HEK293 (cell line): ENCODE results near the gene PRPH.

Experiments used
- CTCF ChIA-PET: fragments of 350-600 bp; formaldehyde crosslinking; extraction: SDS; loops from one replicate; lab custom pipeline; 2021; ENCODE audit warnings: antibody characterized with exemption; lab: Yijun Ruan, JAX
- POLR2A ChIA-PET: fragments of 300-600 bp; formaldehyde crosslinking; extraction: SDS; loops from one replicate; lab custom pipeline; 2020; ENCODE audit warnings: antibody characterized with exemption, inconsistent platforms; lab: Yijun Ruan, JAX
- H3K27ac ChIP-seq: fragments of 200-500 bp; sonication (Bioruptor generic); 2 replicates; pipeline ENCODE4 v1.5.1; 2014; ENCODE audit warnings: low read depth, low read length, control low read depth, inconsistent platforms; ENCODE audit errors: extremely low read depth
- H3K36me3 ChIP-seq, 2 experiments: fragments of 200-500 bp in 1 of 2; sonication (Bioruptor generic) in 1 of 2; 1 replicate in 1 of 2; 2 replicates in 1 of 2; pipeline ENCODE4 v1.5.1; 2014 to 2017; ENCODE audit warnings: inconsistent platforms in 2 of 2, low read length in 2 of 2; ENCODE audit not compliant: control insufficient read depth in 2 of 2, insufficient read depth in 1 of 2
- H3K4me1 ChIP-seq: fragments of 200-500 bp; sonication (Bioruptor generic); 2 replicates; pipeline ENCODE4 v1.5.1; 2014; ENCODE audit warnings: mild to moderate bottlenecking, low read length, inconsistent platforms; ENCODE audit not compliant: control insufficient read depth, insufficient read depth
- H3K4me3 ChIP-seq: 2 replicates; pipeline ENCODE4 v1.5.1; 2011; ENCODE audit warnings: low read depth, mild to moderate bottlenecking, control low read depth, low read length, moderate library complexity
- H3K9me3 ChIP-seq: fragments of 200-500 bp; sonication (Bioruptor generic); 2 replicates; pipeline ENCODE4 v1.5.1; 2014; ENCODE audit warnings: low read depth, low read length, inconsistent platforms; ENCODE audit not compliant: control insufficient read depth, insufficient read depth
- ATF2 ChIP-seq: fragments of 450-650 bp; formaldehyde crosslinking; IDR thresholded peaks from 2 replicates; pipeline ENCODE4 v1.5.1; 2016; ENCODE audit warnings: missing biosample characterization, missing genetic modification characterization, low read depth
- GFI1B ChIP-seq: fragments of 450-650 bp; formaldehyde crosslinking; IDR thresholded peaks from 2 replicates; pipeline ENCODE4 v1.5.1; 2016; ENCODE audit warnings: missing biosample characterization, missing genetic modification characterization
- IKZF3 ChIP-seq: fragments of 450-650 bp; IDR thresholded peaks from 2 replicates; pipeline ENCODE4 v1.5.0; 2018; ENCODE audit warnings: missing biosample characterization, mild to moderate bottlenecking, missing genetic modification characterization, moderate library complexity
- INSM2 ChIP-seq: fragments of 450-650 bp; formaldehyde crosslinking; IDR thresholded peaks from 2 replicates; pipeline ENCODE4 v1.5.1; 2016; ENCODE audit warnings: missing biosample characterization, missing genetic modification characterization
- SP7 ChIP-seq: fragments of 450-650 bp; formaldehyde crosslinking; IDR thresholded peaks from 2 replicates; pipeline ENCODE4 v1.5.1; 2016; ENCODE audit warnings: missing biosample characterization, missing genetic modification characterization
- ZBTB10 ChIP-seq: fragments of 450-650 bp; formaldehyde crosslinking; IDR thresholded peaks from 2 replicates; pipeline ENCODE4 v1.5.1; 2016; ENCODE audit warnings: missing biosample characterization, missing genetic modification characterization
- ZEB2 ChIP-seq: fragments of 450-650 bp; formaldehyde crosslinking; IDR thresholded peaks from 2 replicates; pipeline ENCODE4 v1.5.1; 2016; ENCODE audit warnings: missing biosample characterization, missing genetic modification characterization
- ZNF19 ChIP-seq: fragments of 450-650 bp; formaldehyde crosslinking; IDR thresholded peaks from 2 replicates; pipeline ENCODE4; 2016; ENCODE audit warnings: missing biosample characterization, missing genetic modification characterization, low read depth
- ZNF24 ChIP-seq: fragments of 450-650 bp; formaldehyde crosslinking; IDR thresholded peaks from 2 replicates; pipeline ENCODE4 v1.5.1; 2016; ENCODE audit warnings: missing biosample characterization, missing genetic modification characterization
- ZNF350 ChIP-seq: fragments of 450-650 bp; formaldehyde crosslinking; IDR thresholded peaks from 2 replicates; pipeline ENCODE4 v1.5.0; 2017; ENCODE audit warnings: missing biosample characterization, mild to moderate bottlenecking, missing genetic modification characterization
- ZNF391 ChIP-seq: fragments of 450-650 bp; formaldehyde crosslinking; IDR thresholded peaks from 2 replicates; pipeline ENCODE4 v1.5.1; 2016; ENCODE audit warnings: low read depth, missing biosample characterization, missing genetic modification characterization, borderline replicate concordance
- ZNF501 ChIP-seq: fragments of 450-650 bp; formaldehyde crosslinking; IDR thresholded peaks from 2 replicates; pipeline ENCODE4 v1.5.1; 2016; ENCODE audit warnings: missing biosample characterization, missing genetic modification characterization
- ZNF561 ChIP-seq: fragments of 450-650 bp; IDR thresholded peaks from 2 replicates; pipeline ENCODE4 v1.5.1; 2018; ENCODE audit warnings: missing biosample characterization, missing genetic modification characterization, borderline replicate concordance
- ZNF701 ChIP-seq: fragments of 450-650 bp; formaldehyde crosslinking; IDR thresholded peaks from 2 replicates; pipeline ENCODE4 v1.5.1; 2016; ENCODE audit warnings: missing biosample characterization, missing genetic modification characterization
- ZNF768 ChIP-seq: fragments of 450-650 bp; formaldehyde crosslinking; IDR thresholded peaks from 2 replicates; pipeline ENCODE4 v1.5.1; 2018; ENCODE audit warnings: missing biosample characterization, mild to moderate bottlenecking, missing genetic modification characterization
- ZNF785 ChIP-seq: fragments of 450-650 bp; formaldehyde crosslinking; IDR thresholded peaks from 2 replicates; pipeline ENCODE4 v1.5.1; 2016; ENCODE audit warnings: missing biosample characterization, missing genetic modification characterization
- ZSCAN23 ChIP-seq: fragments of 450-650 bp; formaldehyde crosslinking; IDR thresholded peaks from 2 replicates; pipeline ENCODE4 v1.5.1; 2016; ENCODE audit warnings: missing biosample characterization, missing genetic modification characterization
- ZSCAN30 ChIP-seq: fragments of 450-650 bp; IDR thresholded peaks from 2 replicates; pipeline ENCODE4 v1.5.1; 2018; ENCODE audit warnings: missing biosample characterization, mild to moderate bottlenecking, missing genetic modification characterization, moderate library complexity
- ZXDB ChIP-seq: fragments of 450-650 bp; formaldehyde crosslinking; IDR thresholded peaks from 2 replicates; pipeline ENCODE4 v1.5.1; 2016; ENCODE audit warnings: missing biosample characterization, missing genetic modification characterization
- TF ChIP-seq, protein P1 (sequence below): fragments of 450-650 bp; formaldehyde crosslinking; IDR thresholded peaks from 2 replicates; pipeline ENCODE4 v1.5.1; 2017; ENCODE audit warnings: missing biosample characterization, missing genetic modification characterization
- TF ChIP-seq, protein P2 (sequence below): fragments of 450-650 bp; formaldehyde crosslinking; IDR thresholded peaks from 2 replicates; pipeline ENCODE4 v1.5.1; 2016; ENCODE audit warnings: missing biosample characterization, missing genetic modification characterization
- TF ChIP-seq, protein P3 (sequence below): fragments of 450-650 bp; formaldehyde crosslinking; IDR thresholded peaks from 2 replicates; pipeline ENCODE4 v1.5.1; 2016; ENCODE audit warnings: missing biosample characterization, missing genetic modification characterization

The PRPH gene

GRCh38 chr12:49287876-49288275, 7.1 kb upstream of the PRPH start:
- ChIA-PET CTCF (interaction anchor here (0.5 to 10.2 kb wide), 24 partner anchors 7 to 376 kb away, joined by 3 to 208 read pairs (median 12); partner anchors contain the start of genes C1QL4, DNAJC22, PRPH and TROAP), POLR2A (interaction anchor here (1.2 to 1.9 kb wide), 4 partner anchors 9 to 71 kb away, joined by 4 to 18 read pairs (median 10); partner anchors contain the start of gene TROAP)
- no peaks in the 10 kb centered on the region for H3K9me3 ChIP-seq
- no peaks in the 10 kb centered on the region for H3K4me1 ChIP-seq
- H3K4me3 ChIP-seq, result no peak overlapping the region
- no peak for TF ChIP-seq ZNF19 (tag by site-specific recombination)
- H3K27ac ChIP-seq, result no peak overlapping the region
- H3K36me3 ChIP-seq, result peaks cover 0 to 3% of the 10 kb centered on the region in 2 experiments; a peak in 1 of 3 replicates

- POLR2A ChIA-PET, result interaction anchor here (1.4 to 1.9 kb wide), 5 partner anchors 9 to 70 kb away, joined by 5 to 18 read pairs (median 7); partner anchors contain the start of gene TROAP
- no peaks in the 10 kb centered on the region for H3K9me3 ChIP-seq
- peaks cover 0 to 3% of the 10 kb centered on the region in 2 experiments; a peak in 1 of 3 replicates for H3K36me3 ChIP-seq
- TF ChIP-seq ZSCAN30 (0 out of 2 replicates have a peak, but pooled peaks have one; percentile 11), ZNF701 (no peak), ZNF24 (tag by site-specific recombination) (peak; percentile 54; the same call in 1 of the 2 replicates), ATF2 (0 out of 2 replicates have a peak, but pooled peaks have one; percentile 49), ZNF768 (tag by site-specific recombination) (peak; percentile 100; the same call in 1 of the 2 replicates), ZEB2 (0 out of 2 replicates have a peak, but pooled peaks have one; percentile 17), ZXDB (peak; percentile 25; the same call in 1 of the 2 replicates), ZSCAN23 (tag by site-specific recombination) (no peak), SP7 (tag by site-specific recombination) (peak; percentile 53; the same call in 1 of the 2 replicates), ZNF785 (no peak), ZNF501 (peak; percentile 31), ZNF350 (tag by site-specific recombination) (no peak), ZNF561 (tag by site-specific recombination) (0 out of 2 replicates have a peak, but pooled peaks have one; percentile 44), IKZF3 (0 out of 2 replicates have a peak, but pooled peaks have one; percentile 2), INSM2 (tag by site-specific recombination) (peak; percentile 22; the same call in 1 of the 2 replicates), ZNF391 (tag by site-specific recombination) (0 out of 2 replicates have a peak, but pooled peaks have one; percentile 8), GFI1B (tag by site-specific recombination) (no peak), ZBTB10 (tag by site-specific recombination) (peak; percentile 71)
- TF ChIP-seq, protein P1, sequence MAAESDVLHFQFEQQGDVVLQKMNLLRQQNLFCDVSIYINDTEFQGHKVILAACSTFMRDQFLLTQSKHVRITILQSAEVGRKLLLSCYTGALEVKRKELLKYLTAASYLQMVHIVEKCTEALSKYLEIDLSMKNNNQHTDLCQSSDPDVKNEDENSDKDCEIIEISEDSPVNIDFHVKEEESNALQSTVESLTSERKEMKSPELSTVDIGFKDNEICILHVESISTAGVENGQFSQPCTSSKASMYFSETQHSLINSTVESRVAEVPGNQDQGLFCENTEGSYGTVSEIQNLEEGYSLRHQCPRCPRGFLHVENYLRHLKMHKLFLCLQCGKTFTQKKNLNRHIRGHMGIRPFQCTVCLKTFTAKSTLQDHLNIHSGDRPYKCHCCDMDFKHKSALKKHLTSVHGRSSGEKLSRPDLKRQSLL (tag by site-specific recombination), result peak; percentile 12; the same call in 1 of the 2 replicates
- TF ChIP-seq, protein P2, sequence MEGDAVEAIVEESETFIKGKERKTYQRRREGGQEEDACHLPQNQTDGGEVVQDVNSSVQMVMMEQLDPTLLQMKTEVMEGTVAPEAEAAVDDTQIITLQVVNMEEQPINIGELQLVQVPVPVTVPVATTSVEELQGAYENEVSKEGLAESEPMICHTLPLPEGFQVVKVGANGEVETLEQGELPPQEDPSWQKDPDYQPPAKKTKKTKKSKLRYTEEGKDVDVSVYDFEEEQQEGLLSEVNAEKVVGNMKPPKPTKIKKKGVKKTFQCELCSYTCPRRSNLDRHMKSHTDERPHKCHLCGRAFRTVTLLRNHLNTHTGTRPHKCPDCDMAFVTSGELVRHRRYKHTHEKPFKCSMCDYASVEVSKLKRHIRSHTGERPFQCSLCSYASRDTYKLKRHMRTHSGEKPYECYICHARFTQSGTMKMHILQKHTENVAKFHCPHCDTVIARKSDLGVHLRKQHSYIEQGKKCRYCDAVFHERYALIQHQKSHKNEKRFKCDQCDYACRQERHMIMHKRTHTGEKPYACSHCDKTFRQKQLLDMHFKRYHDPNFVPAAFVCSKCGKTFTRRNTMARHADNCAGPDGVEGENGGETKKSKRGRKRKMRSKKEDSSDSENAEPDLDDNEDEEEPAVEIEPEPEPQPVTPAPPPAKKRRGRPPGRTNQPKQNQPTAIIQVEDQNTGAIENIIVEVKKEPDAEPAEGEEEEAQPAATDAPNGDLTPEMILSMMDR (tag by site-specific recombination), result peak; percentile 89
- TF ChIP-seq, protein P3, sequence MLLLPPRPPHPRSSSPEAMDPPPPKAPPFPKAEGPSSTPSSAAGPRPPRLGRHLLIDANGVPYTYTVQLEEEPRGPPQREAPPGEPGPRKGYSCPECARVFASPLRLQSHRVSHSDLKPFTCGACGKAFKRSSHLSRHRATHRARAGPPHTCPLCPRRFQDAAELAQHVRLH (tag by site-specific recombination), result peak; percentile 77
These were observed 6.5 kb upstream of the PRPH start for GRCh38 chr12:49288412-49288853.

More at GRCh38 chr12:49288412-49288853, 6.5 kb upstream of the PRPH start:
- Histone ChIP-seq H3K4me3 (no peak overlapping the region), H3K27ac (no peak overlapping the region), H3K4me1 (no peaks in the 10 kb centered on the region)
- CTCF ChIA-PET, result interaction anchor here (0.6 to 10.2 kb wide), 43 partner anchors 6 to 376 kb away, joined by 3 to 208 read pairs (median 5); partner anchors contain the start of genes C1QL4, DNAJC22, FAM186B and PRPF40B
